Small intestine (tissue), 7 donors: ENCODE results near the gene ARID1A. TPM values are rescaled to one million over a fixed set of nuclear protein-coding genes. Genes with fewer than 3 reads are reported as not detected.

ENCODE experiments used
- DNase-seq, 2 donors: peaks; one replicate each; pipeline versions ENCODE4 v3.0.0 to v3.0.0-alpha.2; 2013
- FAIRE-seq: peaks from 2 replicates; lab custom pipeline; 2012; peaks lifted over from hg19 to GRCh38; lab: Jason Lieb, UNC
- H3K27ac ChIP-seq, 3 donors: one replicate each; pipeline ENCODE4 v1.5.1; 2013; ENCODE audit warnings: low read length in 2 of 3, mild to moderate bottlenecking in 2 of 3, control low read depth in 1 of 3, inconsistent platforms in 1 of 3, low read depth in 1 of 3, moderate library complexity in 1 of 3
- H3K27me3 ChIP-seq, 3 donors: one replicate each; pipeline ENCODE4 v1.6.1; 2013; ENCODE audit warnings: low read length in 3 of 3, inconsistent platforms in 1 of 3; ENCODE audit not compliant: control insufficient read depth in 3 of 3, insufficient read depth in 3 of 3
- H3K36me3 ChIP-seq, 3 donors: one replicate each; pipeline ENCODE4 v1.6.1; 2013; ENCODE audit warnings: low read length in 3 of 3, inconsistent platforms in 1 of 3, low read depth in 1 of 3, mild to moderate bottlenecking in 1 of 3, moderate library complexity in 1 of 3; ENCODE audit not compliant: control insufficient read depth in 3 of 3, insufficient read depth in 2 of 3
- H3K4me1 ChIP-seq, 3 donors: one replicate each; pipeline ENCODE4 v1.6.1; 2013; ENCODE audit warnings: low read length in 2 of 3, inconsistent platforms in 1 of 3, low read depth in 1 of 3, mild to moderate bottlenecking in 1 of 3, moderate library complexity in 1 of 3; ENCODE audit not compliant: control insufficient read depth in 3 of 3, insufficient read depth in 2 of 3
- H3K4me3 ChIP-seq, 3 donors: one replicate each; pipeline ENCODE4 v1.5.1; 2013; ENCODE audit warnings: low read length in 3 of 3, control low read depth in 1 of 3, inconsistent platforms in 1 of 3, low read depth in 1 of 3, mild to moderate bottlenecking in 1 of 3, moderate library complexity in 1 of 3
- H3K9me3 ChIP-seq, 2 donors: one replicate each; pipeline ENCODE4 v1.6.1; 2013; ENCODE audit warnings: low read depth in 1 of 2, low read length in 1 of 2; ENCODE audit not compliant: control insufficient read depth in 2 of 2, insufficient read depth in 1 of 2
- WGBS, 3 donors: extraction: QIAGEN DNeasy Blood & Tissue Kit; methylation state at CpG; one replicate each; pipeline ENCODE4 v1.1.7; 2013; 5-methylcytosine and 5-hydroxymethylcytosine counted together
- polyA plus RNA-seq, 4 donors: library from polyadenylated mRNA; stranded (reverse) in 3 of 4; unstranded in 1 of 4; fragments of 200-250 nt in 3 of 4; fragments of 120-200 nt in 1 of 4; gene quantifications; one replicate each; pipeline versions ENCODE4 v1.2.1 to v1.2.3, GENCODE V29; 2013
- donor health status: healthy with polysubstance abuse.
- donor health status: control.
- donor health status: control.
- donor health status: Bipolar disorder and iron deficiency.
- donor health status: healthy.

ARID1A gene
- polyA plus RNA-seq, 4 donors: 7.8 to 59.7 (median 18.7) TPM

GRCh38 chr1:26747048-26747447 lies 51.2 kb downstream of the ARID1A start:
- DNase-seq (no peak), FAIRE-seq (no peak)
- Histone ChIP-seq H3K4me3 (no peak overlapping the region), H3K27me3 (no peaks in the 10 kb centered on the region), H3K4me1 (peaks cover 0 to 10% (median 0%) of the 10 kb centered on the region in 3 donors), H3K27ac (no peak overlapping the region), H3K36me3 (peaks cover 5 to 59% (median 7%) of the 10 kb centered on the region in 3 donors), H3K9me3 (no peaks in the 10 kb centered on the region)
- 90 to 93% (median 91%) methylated on average over 5 of the region's 5 CpGs for WGBS, 3 donors

- peaks cover 3 to 58% (median 5%) of the 10 kb centered on the region in 3 donors for H3K36me3 ChIP-seq
- no peaks in the 10 kb centered on the region for H3K27me3 ChIP-seq
- DNase-seq (no peak), FAIRE-seq (no peak)
- H3K4me3 ChIP-seq: no peak overlapping the region
- no peak overlapping the region for H3K27ac ChIP-seq
- H3K9me3 ChIP-seq: no peaks in the 10 kb centered on the region
- 87 to 95% (median 92%) methylated on average over 1 of the region's 1 CpG for WGBS, 3 donors
- peaks cover 0 to 10% (median 0%) of the 10 kb centered on the region in 3 donors for H3K4me1 ChIP-seq
Measured at GRCh38 chr1:26748351-26748750, 52.5 kb downstream of the ARID1A start.

GRCh38 chr1:26749458-26749857 lies 53.6 kb downstream of the ARID1A start:
- DNase-seq: no peak
- peaks cover 0 to 10% (median 0%) of the 10 kb centered on the region in 3 donors for H3K4me1 ChIP-seq
- no peak for FAIRE-seq
- WGBS, 3 donors: 82 to 87% (median 85%) methylated on average over 5 of the region's 5 CpGs
- H3K9me3 ChIP-seq: no peaks in the 10 kb centered on the region
- no peak overlapping the region for H3K27ac ChIP-seq
- H3K36me3 ChIP-seq: peaks cover 3 to 59% (median 5%) of the 10 kb centered on the region in 3 donors
- no peak overlapping the region for H3K4me3 ChIP-seq
- H3K27me3 ChIP-seq: no peaks in the 10 kb centered on the region

GRCh38 chr1:26750428-26750827 lies 54.6 kb downstream of the ARID1A start:
- FAIRE-seq: no peak
- no peak overlapping the region for H3K4me3 ChIP-seq
- H3K4me1 ChIP-seq: peaks cover 0 to 1% (median 0%) of the 10 kb centered on the region in 3 donors
- no peaks in the 10 kb centered on the region for H3K27me3 ChIP-seq
- 74 to 78% (median 75%) methylated on average over 1 of the region's 1 CpG for WGBS, 3 donors
- H3K9me3 ChIP-seq: no peaks in the 10 kb centered on the region
- peak in 1 of 2 donors; percentile 25 for DNase-seq
- H3K36me3 ChIP-seq: peaks cover 2 to 59% (median 3%) of the 10 kb centered on the region in 3 donors
- H3K27ac ChIP-seq: no peak overlapping the region

GRCh38 chr1:26752519-26752918 lies 56.7 kb downstream of the ARID1A start:
- H3K9me3 ChIP-seq: no peaks in the 10 kb centered on the region
- H3K4me1 ChIP-seq: no peaks in the 10 kb centered on the region
- no peak overlapping the region for H3K4me3 ChIP-seq
- no peak for FAIRE-seq
- WGBS, 3 donors: 89 to 98% (median 95%) methylated on average over 4 of the region's 4 CpGs
- no peak for DNase-seq
- H3K27me3 ChIP-seq: no peaks in the 10 kb centered on the region
- no peak overlapping the region for H3K27ac ChIP-seq
- peaks cover 2 to 65% (median 3%) of the 10 kb centered on the region in 3 donors for H3K36me3 ChIP-seq

GRCh38 chr1:26754086-26754874 lies 58.5 kb downstream of the ARID1A start:
- Histone ChIP-seq H3K36me3 (peaks cover 0 to 65% (median 2%) of the 10 kb centered on the region in 3 donors), H3K27ac (no peak overlapping the region), H3K27me3 (no peaks in the 10 kb centered on the region), H3K9me3 (no peaks in the 10 kb centered on the region), H3K4me1 (no peaks in the 10 kb centered on the region), H3K4me3 (no peak overlapping the region)
- WGBS, 3 donors: 81 to 83% (median 82%) methylated on average over 5 of the region's 5 CpGs
- FAIRE-seq (no peak), DNase-seq (no peak)

GRCh38 chr1:26758358-26758757 lies 62.5 kb downstream of the ARID1A start:
- H3K4me1 ChIP-seq: no peaks in the 10 kb centered on the region
- H3K4me3 ChIP-seq: no peak overlapping the region
- peaks cover 5 to 74% (median 20%) of the 10 kb centered on the region in 3 donors for H3K36me3 ChIP-seq
- H3K27ac ChIP-seq: peak overlapping the region in 1 of 3 donors; percentile 12
- H3K9me3 ChIP-seq: no peaks in the 10 kb centered on the region
- DNase-seq (no peak), FAIRE-seq (no peak)
- 99 to 100% (median 100%) methylated on average over 3 of the region's 3 CpGs for WGBS, 3 donors
- no peaks in the 10 kb centered on the region for H3K27me3 ChIP-seq

- FAIRE-seq (no peak), DNase-seq (no peak)
- no peaks in the 10 kb centered on the region for H3K27me3 ChIP-seq
- H3K27ac ChIP-seq: no peak overlapping the region
- H3K36me3 ChIP-seq: peaks cover 5 to 73% (median 27%) of the 10 kb centered on the region in 3 donors
- H3K4me3 ChIP-seq: no peak overlapping the region
- H3K4me1 ChIP-seq: no peaks in the 10 kb centered on the region
- no peaks in the 10 kb centered on the region for H3K9me3 ChIP-seq
Measured at GRCh38 chr1:26759531-26759930, 63.7 kb downstream of the ARID1A start.
